ENCODE results near the gene CRTC2. TPM values are rescaled to one million over a fixed set of nuclear protein-coding genes. Genes with fewer than 3 reads are reported as not detected.

Gene CRTC2
- total and polyA plus RNA-seq, 9 of the 15 experiments (the other 6 are each of a cell fraction or from before 2014, with no cell fraction given), result 2.7 to 26.4 (median 10.2) TPM

- TF ChIP-seq ZNF318 (IDR thresholded peaks at IDR 0.05; ENCODE audit: borderline replicate concordance in 1 of 2, low read depth in 1 of 2) (no peak), ZNF589 (CRISPR knock-in tag; IDR thresholded peaks at IDR 0.05; ENCODE audit: low read depth) (peak; percentile 3; the same call in 1 of the 2 replicates), ADNP (tag; IDR thresholded peaks at IDR 0.05) (no peak), ZEB2 (IDR thresholded peaks at IDR 0.05) (peak; percentile 10; the same call in 1 of the 2 replicates), KDM2B (CRISPR knock-in tag; IDR thresholded peaks at IDR 0.05) (no peak), IRF1 (CRISPR knock-in tag; IDR thresholded peaks at IDR 0.05; ENCODE audit: borderline replicate concordance) (no peak), TFE3 (CRISPR knock-in tag; IDR thresholded peaks at IDR 0.05) (peak; percentile 92), ZNF224 (CRISPR knock-in tag; IDR thresholded peaks at IDR 0.05) (0 out of 2 replicates have a peak, but pooled peaks have one; percentile 63), FOSL1 (tag; conservative IDR thresholded peaks at IDR 0.05) (peak; percentile 40; the same call in 1 of the 2 replicates), TSC22D4 (tag; IDR thresholded peaks at IDR 0.05) (no peak), TAF7 (tag; IDR thresholded peaks at IDR 0.05) (no peak; the same call in none of the 2 replicates), NBN (IDR thresholded peaks at IDR 0.05; ENCODE audit: low read depth) (no peak; the same call in 1 of the 2 replicates), ARID1B (IDR thresholded peaks at IDR 0.05) (no peak; the same call in 1 of the 2 replicates), THAP7 (CRISPR knock-in tag; IDR thresholded peaks at IDR 0.05) (no peak), TARDBP (IDR thresholded peaks at IDR 0.05) (peak; percentile 64; the same call in 1 of the 2 replicates), MAFK (IDR thresholded peaks at IDR 0.05; ENCODE audit: low read length) (no peak; the same call in 1 of the 2 replicates)
These were observed 8.9 kb upstream of the CRTC2 start, which contains the start of gene CREB3L4 (continued) for GRCh38 chr1:153967107-153967999.

Measured in K562 (cell line).